Progenitor cell of endocrine pancreas (in vitro differentiated cells): ENCODE results near the gene INTS3. TPM values are rescaled to one million over a fixed set of nuclear protein-coding genes. Genes with fewer than 3 reads are reported as not detected.

Source experiments
- DNase-seq: peaks from one replicate; pipeline ENCODE4 v3.0.0; 2021; ENCODE audit warnings: low spot score; ENCODE audit not compliant: unreplicated experiment
- H3K27ac Mint-ChIP-seq: 2 replicates; pipeline ENCODE4 v1.8.0; 2021; ENCODE audit warnings: mild to moderate bottlenecking, moderate library complexity, mixed read lengths
- H3K27me3 Mint-ChIP-seq: 2 replicates; pipeline ENCODE4 v1.8.0; 2021; ENCODE audit warnings: mixed read lengths
- H3K36me3 Mint-ChIP-seq: 2 replicates; pipeline ENCODE4 v1.8.0; 2022; ENCODE audit warnings: mixed read lengths; ENCODE audit not compliant: insufficient read depth
- H3K4me1 Mint-ChIP-seq: 2 replicates; pipeline ENCODE4 v1.8.0; 2021; ENCODE audit warnings: low read depth, mixed read lengths
- H3K4me3 Mint-ChIP-seq: 2 replicates; pipeline ENCODE4 v1.8.0; 2021; ENCODE audit warnings: low read depth, mild to moderate bottlenecking, moderate library complexity, mixed read lengths
- H3K9me3 Mint-ChIP-seq: 2 replicates; pipeline ENCODE4 v1.8.0; 2021; ENCODE audit warnings: low read depth, mixed read lengths
- CTCF ChIP-seq: fragments of 200-600 bp; sonication (generic); IDR thresholded peaks from one replicate; pipeline ENCODE4 v1.5.0; 2021; ENCODE audit warnings: antibody characterized with exemption, mild to moderate bottlenecking; ENCODE audit not compliant: unreplicated experiment
- total RNA-seq: library from RNA; stranded (reverse); gene quantifications from 2 replicates; pipeline ENCODE4 v1.2.1, GENCODE V29; 2021

The INTS3 gene
- total RNA-seq, 1 donor from 2014 or later: 152 TPM

GRCh38 chr1:153734396-153735089 is 6.7 kb downstream of the INTS3 start:
- no peaks in the 10 kb centered on the region for H3K9me3 Mint-ChIP-seq
- no peak for TF ChIP-seq CTCF
- no peak for DNase-seq
- peaks cover 11% of the 10 kb centered on the region for H3K36me3 Mint-ChIP-seq
- H3K27ac Mint-ChIP-seq: peak overlapping the region; percentile 78
- H3K4me1 Mint-ChIP-seq: peaks cover 29% of the 10 kb centered on the region
- peak overlapping the region; percentile 16 for H3K4me3 Mint-ChIP-seq
- H3K27me3 Mint-ChIP-seq: no peaks in the 10 kb centered on the region

GRCh38 chr1:153735090-153735420 is 7.2 kb downstream of the INTS3 start:
- H3K4me1 Mint-ChIP-seq: peaks cover 26% of the 10 kb centered on the region
- DNase-seq: no peak
- H3K36me3 Mint-ChIP-seq: peaks cover 11% of the 10 kb centered on the region
- H3K27ac Mint-ChIP-seq: peak overlapping the region; percentile 78
- no peak for TF ChIP-seq CTCF
- H3K9me3 Mint-ChIP-seq: no peaks in the 10 kb centered on the region
- no peaks in the 10 kb centered on the region for H3K27me3 Mint-ChIP-seq
- no peak overlapping the region for H3K4me3 Mint-ChIP-seq

GRCh38 chr1:153741986-153742385 is 14.1 kb downstream of the INTS3 start:
- no peak for DNase-seq
- Mint-ChIP-seq H3K4me1 (peaks cover 33% of the 10 kb centered on the region), H3K4me3 (peak overlapping the region; percentile 3), H3K27me3 (no peaks in the 10 kb centered on the region), H3K9me3 (no peaks in the 10 kb centered on the region), H3K36me3 (peaks cover 21% of the 10 kb centered on the region), H3K27ac (peak overlapping the region; percentile 91)
- TF ChIP-seq CTCF: no peak

GRCh38 chr1:153742411-153743142 is 14.7 kb downstream of the INTS3 start:
- Mint-ChIP-seq H3K4me1 (peaks cover 33% of the 10 kb centered on the region), H3K27me3 (no peaks in the 10 kb centered on the region), H3K27ac (peak overlapping the region; percentile 91), H3K9me3 (no peaks in the 10 kb centered on the region), H3K36me3 (peaks cover 23% of the 10 kb centered on the region), H3K4me3 (peak overlapping the region; percentile 40)
- DNase-seq: no peak
- TF ChIP-seq CTCF: no peak

GRCh38 chr1:153745417-153745816 is 17.6 kb downstream of the INTS3 start:
- Mint-ChIP-seq H3K4me3 (no peak overlapping the region), H3K9me3 (no peaks in the 10 kb centered on the region), H3K27ac (no peak overlapping the region), H3K4me1 (peaks cover 33% of the 10 kb centered on the region), H3K36me3 (peaks cover 31% of the 10 kb centered on the region), H3K27me3 (no peaks in the 10 kb centered on the region)
- DNase-seq: no peak
- TF ChIP-seq CTCF: no peak
